ENCODE results near the gene S100A5.

Gene S100A5

GRCh38 chr1:153546796-153547559, 6.2 kb upstream of the S100A5 start:
- no peak for DNase-seq

DNA sequence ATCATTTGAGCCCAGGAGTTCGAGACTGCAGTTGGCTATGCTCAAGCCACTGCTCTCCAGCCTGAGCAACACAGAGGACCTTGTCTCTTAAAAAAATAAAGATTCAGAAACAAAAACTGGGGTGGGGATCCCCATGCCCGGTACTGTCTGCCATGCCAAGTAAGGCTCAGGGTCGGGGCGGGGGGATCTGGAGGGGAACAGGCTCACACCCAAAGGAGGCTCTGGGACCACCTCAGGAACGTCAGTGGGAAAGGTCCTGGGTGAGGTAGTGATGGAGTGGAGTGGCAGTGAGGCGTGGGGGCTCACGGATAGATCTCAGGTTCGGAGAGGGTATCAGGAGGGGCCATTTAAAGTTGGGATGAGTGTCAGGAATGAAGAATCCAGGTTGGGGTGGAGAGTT, 5.6 kb upstream of the S100A5 start:
- no peak for DNase-seq

- peak; percentile 87 for DNase-seq
Measured at GRCh38 chr1:153545067-153546055, 4.6 kb upstream of the S100A5 start, which contains the start of gene S100A4. TSS of gene S100A4 (minus strand) at chr1:153545806. CDS start at chr1:153544794, 1,012 bp downstream.

DNA sequence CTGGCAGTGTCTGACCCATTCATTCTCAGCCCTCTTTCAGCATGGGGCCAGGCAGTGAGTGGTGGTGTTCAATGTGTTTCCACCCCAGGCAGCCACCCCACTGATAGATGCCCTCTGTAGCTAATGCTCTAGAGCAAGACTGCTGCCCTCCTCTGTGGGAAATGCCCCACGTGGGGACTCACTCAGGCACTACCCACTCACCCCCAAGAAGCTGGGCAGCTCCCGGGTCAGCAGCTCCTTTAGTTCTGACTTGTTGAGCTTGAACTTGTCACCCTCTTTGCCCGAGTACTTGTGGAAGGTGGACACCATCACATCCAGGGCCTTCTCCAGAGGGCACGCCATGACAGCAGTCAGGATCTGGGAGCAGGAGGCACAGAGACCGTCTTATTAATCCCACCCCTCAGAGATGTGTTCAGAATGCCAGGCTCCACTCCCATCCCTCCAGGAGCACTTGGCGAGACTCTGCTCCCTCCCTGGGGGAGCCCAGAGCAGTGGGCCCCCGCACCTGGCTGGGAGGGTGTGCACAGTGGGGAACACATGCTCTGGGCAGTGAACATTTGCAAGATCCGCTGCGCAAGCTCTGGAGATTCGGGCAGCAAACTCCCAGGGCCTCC, 3.8 kb upstream of the S100A5 start:
- DNase-seq, result no peak

DNA sequence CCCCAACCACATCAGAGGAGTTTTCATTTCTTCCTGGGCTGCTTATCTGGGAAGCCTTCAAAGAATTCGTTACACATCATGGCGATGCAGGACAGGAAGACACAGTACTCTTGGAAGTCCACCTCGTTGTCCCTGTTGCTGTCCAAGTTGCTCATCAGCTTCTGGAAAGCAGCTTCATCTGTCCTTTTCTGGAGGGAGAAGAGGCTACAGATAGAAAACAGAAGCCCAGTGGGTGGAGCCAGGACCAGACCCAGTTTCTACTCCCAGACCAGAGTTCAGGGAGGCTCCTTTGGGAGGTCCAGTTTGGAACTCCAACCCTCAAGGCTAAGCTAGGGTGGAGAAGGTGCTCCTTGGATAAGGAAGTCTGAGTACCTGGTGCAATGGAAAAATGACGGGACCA, 3.0 kb upstream of the S100A5 start:
- DNase-seq, result no peak

DNA sequence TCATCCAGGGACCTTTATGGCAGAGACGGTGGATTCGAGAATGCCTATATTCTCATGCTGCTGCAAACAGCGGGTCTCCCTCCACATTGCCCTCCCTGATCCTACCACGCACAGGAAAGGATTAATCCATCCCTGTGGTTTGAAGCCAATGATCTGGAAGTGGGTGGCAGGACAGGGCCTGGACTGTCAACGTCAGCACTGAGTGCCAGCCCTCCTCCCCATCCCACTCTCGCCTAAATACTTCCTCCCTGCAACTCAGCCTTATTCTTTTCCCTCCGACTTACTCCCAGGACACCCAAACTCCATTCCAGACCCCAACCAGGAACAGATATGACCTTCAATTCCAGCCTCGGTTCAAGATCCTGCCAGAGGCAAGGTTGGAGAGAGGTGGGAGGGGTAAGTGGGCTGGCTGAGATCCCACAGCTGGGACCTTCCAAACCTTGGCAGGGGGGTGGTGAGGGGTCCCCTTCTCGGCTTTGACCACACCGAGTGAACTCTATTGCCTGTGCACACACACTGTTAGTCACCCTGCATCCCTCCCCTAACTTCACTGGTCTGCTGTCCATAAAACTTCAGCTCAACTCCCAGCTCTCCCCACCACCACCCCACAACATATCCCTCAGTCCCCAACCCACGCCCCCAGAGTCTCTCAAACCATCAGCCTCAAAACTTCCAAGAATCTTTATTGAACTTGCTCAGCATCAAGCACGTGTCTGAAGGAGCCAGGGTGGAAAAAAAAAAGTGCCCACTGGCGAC, 2.4 kb upstream of the S100A5 start:
- no peak for DNase-seq

GRCh38 chr1:153541641-153542590, 1.2 kb upstream of the S100A5 start:
- no peak for DNase-seq

GRCh38 chr1:153539395-153540093, 1.2 kb downstream of the S100A5 start:
- no peak for DNase-seq

GRCh38 chr1:153538315-153538821, 2.4 kb downstream of the S100A5 start:
- no peak for DNase-seq

GRCh38 chr1:153537376-153537730, 3.4 kb downstream of the S100A5 start:
- no peak for DNase-seq

- DNase-seq, result no peak
Measured at GRCh38 chr1:153536671-153537375, 3.9 kb downstream of the S100A5 start.

DNA sequence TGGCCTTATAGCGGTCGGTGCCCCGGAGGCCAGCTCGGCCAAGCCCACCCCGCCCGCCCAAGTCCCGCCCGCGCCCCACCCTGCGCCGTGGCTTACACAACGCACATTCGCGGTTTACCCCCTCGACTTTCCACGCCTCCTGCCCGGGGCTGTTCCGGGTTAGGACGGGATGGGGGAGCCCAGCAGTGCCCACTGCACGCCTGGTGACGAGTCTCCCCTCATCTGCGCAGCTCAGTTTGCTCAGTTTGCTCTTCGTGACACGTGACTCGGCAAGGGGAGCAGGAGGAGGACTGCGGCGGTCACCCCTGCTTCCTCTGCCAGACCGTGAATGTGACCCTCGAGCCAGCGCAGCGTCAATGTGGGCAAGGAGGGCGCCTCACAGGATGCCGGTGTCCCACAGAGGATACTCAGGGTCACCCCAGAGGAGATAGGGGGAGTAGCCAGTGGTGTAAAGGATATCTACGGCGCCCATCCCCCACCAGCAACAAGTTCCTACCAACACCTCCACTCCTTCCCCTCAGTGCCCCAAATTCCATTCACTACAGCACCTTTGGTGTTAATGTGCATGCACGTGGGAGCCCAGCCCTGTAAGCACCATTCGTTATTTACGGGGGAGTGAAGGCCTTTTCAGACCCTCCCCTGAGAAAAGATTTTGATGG, 4.6 kb downstream of the S100A5 start:
- peak; percentile 83 for DNase-seq

DNA sequence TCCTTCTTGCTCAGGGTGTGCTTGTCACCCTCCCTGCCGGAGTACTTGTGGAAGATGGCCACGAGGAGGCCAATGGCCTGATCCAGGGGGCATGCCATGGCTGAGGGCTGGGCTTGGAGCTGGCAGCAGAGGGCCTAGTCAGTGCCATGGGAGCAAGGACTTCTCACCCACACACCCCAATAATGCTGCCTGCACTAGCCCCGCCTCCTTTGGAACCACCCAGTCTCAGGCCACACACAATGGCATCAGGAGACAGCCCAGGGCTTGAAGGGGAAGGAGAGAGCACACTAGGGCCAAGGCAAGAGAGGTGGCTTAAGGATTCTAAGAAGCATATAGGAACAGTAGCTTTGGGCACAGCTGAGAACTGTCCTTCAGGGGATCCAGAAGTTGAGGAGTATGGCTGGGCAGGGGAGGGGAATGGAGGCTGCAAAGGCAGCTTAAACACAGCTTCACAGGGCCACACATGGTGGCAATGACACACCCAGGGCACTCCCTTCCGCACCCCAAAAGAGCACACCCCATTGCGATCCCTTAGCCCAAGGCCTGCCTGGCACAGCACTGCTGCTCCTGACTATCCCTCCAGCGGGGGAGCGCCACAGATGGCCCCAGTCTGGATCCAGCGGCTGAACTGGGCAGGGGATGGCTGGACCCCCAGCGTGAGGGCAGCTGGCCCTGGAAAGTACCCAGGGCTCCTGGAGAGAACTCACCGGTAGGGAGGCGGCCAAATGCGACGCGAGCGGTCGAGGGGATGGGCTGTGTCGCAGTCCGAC, 5.3 kb downstream of the S100A5 start, which contains the start of gene S100A6:
S100A6 (minus strand) TSS at position 750 of the 770 bp plus-strand sequence; CDS start at position 98, 652 bp downstream.
- peak; percentile 50 for DNase-seq

DNA sequence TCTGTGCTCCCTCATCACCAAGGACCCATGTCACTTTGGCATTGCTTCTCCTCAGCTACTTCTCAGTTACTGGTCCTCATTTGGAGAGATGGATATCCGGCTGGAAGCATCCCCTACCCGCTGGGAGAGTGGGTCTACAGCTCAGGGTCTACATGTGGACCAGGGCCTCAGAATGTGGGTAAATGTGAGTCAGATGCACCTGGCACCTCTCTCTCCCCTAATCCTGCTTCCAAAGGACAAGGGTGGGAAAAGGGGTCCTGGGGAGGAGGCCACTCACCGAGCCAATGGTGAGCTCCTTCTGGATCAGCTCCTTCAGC, 5.9 kb downstream of the S100A5 start:
- no peak for DNase-seq

GRCh38 chr1:153534226-153534924, 6.4 kb downstream of the S100A5 start:
- no peak for DNase-seq

DNA sequence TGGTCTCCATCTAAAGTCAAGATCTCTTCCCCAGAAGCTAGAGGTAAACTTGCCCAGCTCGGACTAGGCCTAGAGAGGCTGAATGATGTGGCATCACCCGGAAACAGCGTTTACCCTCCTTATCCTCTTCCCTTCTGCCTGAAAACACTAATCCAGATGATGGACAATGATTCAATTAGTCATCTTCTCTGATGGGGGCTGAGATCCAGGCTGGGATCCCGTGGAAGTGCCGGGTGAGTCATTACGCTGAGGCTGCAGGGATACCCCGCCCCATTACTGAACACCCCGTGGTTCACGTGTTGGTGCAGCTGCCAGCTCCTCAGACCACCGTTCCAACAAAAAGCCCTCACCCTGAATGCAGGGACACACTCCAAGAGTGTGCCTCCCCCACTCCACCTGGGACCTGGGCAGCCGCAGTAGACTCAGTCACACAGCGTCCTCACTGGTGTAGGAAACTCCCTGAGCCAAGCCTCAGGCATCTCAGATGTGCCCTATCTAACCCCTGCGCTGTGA, 7.0 kb downstream of the S100A5 start:
- no peak for DNase-seq

DNA sequence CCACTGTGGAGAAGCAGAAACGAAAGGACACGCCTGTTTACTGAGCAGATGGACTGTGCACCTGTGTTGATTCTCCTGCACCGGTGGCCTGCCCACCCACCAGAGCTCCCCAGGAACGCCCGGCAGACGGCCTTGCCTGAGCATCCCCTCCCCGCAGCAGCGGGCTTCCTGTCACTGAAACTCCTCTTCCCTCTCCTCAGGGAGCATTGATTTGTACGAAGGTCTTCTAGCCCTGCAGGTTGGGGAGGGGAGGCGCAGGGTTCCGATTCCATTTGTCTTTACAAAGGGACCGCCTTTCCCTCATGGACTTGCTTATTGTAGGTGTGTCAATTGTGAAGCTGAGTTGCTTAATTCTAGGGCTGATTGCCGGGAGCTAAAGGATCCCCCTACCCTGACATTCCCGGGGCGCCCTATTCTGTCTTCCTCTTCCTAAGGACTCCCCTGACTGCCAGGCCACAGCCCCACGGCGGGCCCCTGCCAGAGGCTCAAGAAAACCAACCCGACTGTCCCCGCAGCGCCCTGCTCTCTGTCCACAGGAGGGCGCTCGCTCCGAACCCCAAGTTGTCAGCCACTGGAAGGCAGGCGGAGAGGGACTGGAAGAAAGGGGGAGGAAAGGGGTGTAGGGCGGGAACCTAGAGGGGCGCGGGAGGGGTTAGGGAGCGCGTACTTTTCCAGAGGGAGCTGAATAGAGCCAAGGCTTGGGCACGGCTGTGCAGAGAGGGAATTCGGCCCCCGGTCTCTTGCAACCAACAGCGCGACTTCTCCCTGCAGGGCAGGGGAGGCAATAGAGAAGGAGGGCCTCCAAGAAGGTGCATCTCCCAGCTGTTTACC, 7.8 kb downstream of the S100A5 start:
- DNase-seq, result peak; percentile 73
